OCI-LY1 (cell line): Measurements from ENCODE around the gene ARHGAP6.

Experiments
- H2AFZ ChIP-seq: fragments of 200-600 bp; sonication (generic), shearing (Covaris generic); 2 replicates; pipeline ENCODE4 v1.6.0; 2014; ENCODE audit warnings: antibody characterized with exemption, mild to moderate bottlenecking, low read length
- H3F3A ChIP-seq: fragments of 200-600 bp; sonication (generic), shearing (Covaris generic); 2 replicates; pipeline ENCODE4 v1.6.0; 2014; ENCODE audit warnings: mild to moderate bottlenecking, antibody characterized with exemption, low read length, moderate library complexity; ENCODE audit not compliant: insufficient read depth
- H3K27ac ChIP-seq: fragments of 200-600 bp; sonication (generic); 2 replicates; pipeline ENCODE4 v1.5.1; 2014; ENCODE audit warnings: low read length, mixed run types, mild to moderate bottlenecking, low read depth; ENCODE audit not compliant: poor library complexity, severe bottlenecking
- H3K27me3 ChIP-seq: fragments of 200-600 bp; sonication (generic); 2 replicates; pipeline ENCODE4 v1.6.0; 2014; ENCODE audit warnings: antibody characterized with exemption, mild to moderate bottlenecking, low read length, moderate library complexity; ENCODE audit not compliant: insufficient read depth
- H3K36me3 ChIP-seq: fragments of 200-600 bp; sonication (generic); 2 replicates; pipeline ENCODE4 v1.6.1; 2014; ENCODE audit warnings: mild to moderate bottlenecking, antibody characterized with exemption, low read length, moderate library complexity, mixed read lengths; ENCODE audit not compliant: insufficient read depth
- H3K4me1 ChIP-seq: fragments of 200-600 bp; sonication (generic); 2 replicates; pipeline ENCODE4 v1.5.1; 2014; ENCODE audit warnings: mild to moderate bottlenecking, low read length, moderate library complexity; ENCODE audit not compliant: insufficient read depth, severe bottlenecking
- H3K4me2 ChIP-seq: fragments of 200-600 bp; sonication (generic), shearing (Covaris generic); 2 replicates; pipeline ENCODE4 v1.6.1; 2014; ENCODE audit warnings: low read length
- H3K4me3 ChIP-seq: fragments of 200-600 bp; sonication (generic); 2 replicates; pipeline ENCODE4 v1.5.1; 2014; ENCODE audit warnings: low read length, low read depth, mild to moderate bottlenecking, mixed read lengths; ENCODE audit not compliant: poor library complexity, severe bottlenecking
- H3K79me2 ChIP-seq: fragments of 200-600 bp; shearing (Covaris generic); 2 replicates; pipeline ENCODE4 v1.6.1; 2016; ENCODE audit warnings: mixed run types, low read length, mixed read lengths; ENCODE audit not compliant: insufficient read depth
- H3K9ac ChIP-seq: fragments of 200-600 bp; sonication (generic), shearing (Covaris generic); 2 replicates; pipeline ENCODE4 v1.6.1; 2014; ENCODE audit warnings: mild to moderate bottlenecking, low read length, mixed read lengths
- H3K9me2 ChIP-seq: fragments of 200-600 bp; sonication (generic), shearing (Covaris generic); 2 replicates; pipeline ENCODE4 v1.6.1; 2014; ENCODE audit warnings: low read depth, mild to moderate bottlenecking, low read length, mixed read lengths
- H3K9me3 ChIP-seq: fragments of 200-600 bp; shearing (Covaris generic); 2 replicates; pipeline ENCODE4 v1.6.1; 2014; ENCODE audit warnings: low read length, mixed read lengths
- H4K20me1 ChIP-seq: fragments of 200-600 bp; sonication (generic), shearing (Covaris generic); 2 replicates; pipeline ENCODE4 v1.6.0; 2016; ENCODE audit warnings: mild to moderate bottlenecking, low read length; ENCODE audit not compliant: insufficient read depth
- CTCF ChIP-seq: fragments of 200-600 bp; sonication (generic), shearing (Covaris generic); IDR thresholded peaks from 2 replicates; pipeline ENCODE4 v1.5.1; 2017; ENCODE audit warnings: mild to moderate bottlenecking, antibody characterized with exemption, low read length, moderate library complexity, mixed read lengths
- EZH2 ChIP-seq: fragments of 200-600 bp; sonication (generic), shearing (Covaris generic); IDR thresholded peaks from 2 replicates; pipeline ENCODE4 v1.8.0; 2017; ENCODE audit warnings: borderline replicate concordance, mixed run types, mild to moderate bottlenecking, antibody characterized with exemption, low read length, moderate library complexity, mixed read lengths

ARHGAP6 gene

GRCh38 chrX:11099465-11099864 is 566.3 kb downstream of the ARHGAP6 start:
- H3K9me2 ChIP-seq: no peaks in the 10 kb centered on the region
- H3K27me3 ChIP-seq: no peaks in the 10 kb centered on the region
- no peaks in the 10 kb centered on the region for H3F3A ChIP-seq
- no peaks in the 10 kb centered on the region for H3K9me3 ChIP-seq
- H3K4me3 ChIP-seq: no peak overlapping the region
- H4K20me1 ChIP-seq: no peaks in the 10 kb centered on the region
- H3K79me2 ChIP-seq: no peaks in the 10 kb centered on the region
- H3K27ac ChIP-seq: no peak overlapping the region
- H2AFZ ChIP-seq: no peak overlapping the region
- H3K4me2 ChIP-seq: no peak overlapping the region
- no peaks in the 10 kb centered on the region for H3K4me1 ChIP-seq
- H3K9ac ChIP-seq: no peak overlapping the region
- H3K36me3 ChIP-seq: no peaks in the 10 kb centered on the region
- no peak for TF ChIP-seq CTCF
- no peak for TF ChIP-seq EZH2

- TF ChIP-seq EZH2: no peak
- TF ChIP-seq CTCF: no peak
- Histone ChIP-seq H3K9ac (no peak overlapping the region), H3K79me2 (no peaks in the 10 kb centered on the region), H4K20me1 (no peaks in the 10 kb centered on the region), H3K4me3 (no peak overlapping the region), H3K4me1 (no peaks in the 10 kb centered on the region), H2AFZ (no peak overlapping the region), H3F3A (no peaks in the 10 kb centered on the region), H3K9me3 (no peaks in the 10 kb centered on the region), H3K27me3 (no peaks in the 10 kb centered on the region), H3K36me3 (no peaks in the 10 kb centered on the region), H3K27ac (no peak overlapping the region), H3K9me2 (no peaks in the 10 kb centered on the region), H3K4me2 (no peak overlapping the region)
Observed at GRCh38 chrX:11097933-11098332, 567.8 kb downstream of the ARHGAP6 start.

GRCh38 chrX:11089802-11090201 is 575.9 kb downstream of the ARHGAP6 start:
- TF ChIP-seq CTCF: no peak
- TF ChIP-seq EZH2: no peak
- no peak overlapping the region for H3K4me2 ChIP-seq

More at GRCh38 chrX:11089802-11090201, 575.9 kb downstream of the ARHGAP6 start:
- H3F3A ChIP-seq: no peaks in the 10 kb centered on the region
- no peaks in the 10 kb centered on the region for H3K79me2 ChIP-seq
- H4K20me1 ChIP-seq: no peaks in the 10 kb centered on the region
- no peak overlapping the region for H2AFZ ChIP-seq
- H3K9ac ChIP-seq: no peak overlapping the region
- no peak overlapping the region for H3K27ac ChIP-seq
- no peaks in the 10 kb centered on the region for H3K27me3 ChIP-seq
- H3K4me3 ChIP-seq: no peak overlapping the region
- H3K4me1 ChIP-seq: no peaks in the 10 kb centered on the region
- H3K36me3 ChIP-seq: no peaks in the 10 kb centered on the region
- no peaks in the 10 kb centered on the region for H3K9me2 ChIP-seq
- H3K9me3 ChIP-seq: no peaks in the 10 kb centered on the region
